ENCODE measurements around the gene SIRPA. TPM values are rescaled to one million over a fixed set of nuclear protein-coding genes. Genes with fewer than 3 reads are reported as not detected.

SIRPA gene
- total and polyA plus RNA-seq, 3 donors from 2014 or later, result 18.4 to 25.7 (median 21.0) TPM

DNA sequence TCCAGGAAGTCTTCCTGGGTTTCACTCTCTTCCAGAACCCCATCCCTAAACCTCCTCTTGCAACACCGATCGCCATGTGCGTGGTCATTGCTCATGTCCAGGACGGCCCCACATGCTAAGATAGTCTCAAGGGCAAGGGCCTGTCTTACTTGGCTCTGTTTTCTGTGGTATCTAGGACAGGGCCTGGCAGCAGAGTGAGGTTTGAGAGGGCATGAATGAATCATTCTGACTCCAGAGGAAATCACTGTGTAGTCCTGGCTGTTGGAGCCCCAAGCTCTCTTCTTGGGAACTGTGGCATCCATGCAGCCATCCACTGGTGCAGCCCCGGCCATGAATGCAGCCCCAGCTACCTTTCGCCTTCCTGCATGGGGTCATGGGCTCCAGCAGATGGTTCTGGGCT lies 12.4 kb downstream of the SIRPA start:
- H3K27ac ChIP-seq, result no peak overlapping the region
- H3K9me3 ChIP-seq, result no peaks in the 10 kb centered on the region
- H3K27me3 ChIP-seq, result no peaks in the 10 kb centered on the region
- no peak for TF ChIP-seq POLR2A (IDR thresholded peaks at IDR 0.05)
- TF ChIP-seq, protein P1, sequence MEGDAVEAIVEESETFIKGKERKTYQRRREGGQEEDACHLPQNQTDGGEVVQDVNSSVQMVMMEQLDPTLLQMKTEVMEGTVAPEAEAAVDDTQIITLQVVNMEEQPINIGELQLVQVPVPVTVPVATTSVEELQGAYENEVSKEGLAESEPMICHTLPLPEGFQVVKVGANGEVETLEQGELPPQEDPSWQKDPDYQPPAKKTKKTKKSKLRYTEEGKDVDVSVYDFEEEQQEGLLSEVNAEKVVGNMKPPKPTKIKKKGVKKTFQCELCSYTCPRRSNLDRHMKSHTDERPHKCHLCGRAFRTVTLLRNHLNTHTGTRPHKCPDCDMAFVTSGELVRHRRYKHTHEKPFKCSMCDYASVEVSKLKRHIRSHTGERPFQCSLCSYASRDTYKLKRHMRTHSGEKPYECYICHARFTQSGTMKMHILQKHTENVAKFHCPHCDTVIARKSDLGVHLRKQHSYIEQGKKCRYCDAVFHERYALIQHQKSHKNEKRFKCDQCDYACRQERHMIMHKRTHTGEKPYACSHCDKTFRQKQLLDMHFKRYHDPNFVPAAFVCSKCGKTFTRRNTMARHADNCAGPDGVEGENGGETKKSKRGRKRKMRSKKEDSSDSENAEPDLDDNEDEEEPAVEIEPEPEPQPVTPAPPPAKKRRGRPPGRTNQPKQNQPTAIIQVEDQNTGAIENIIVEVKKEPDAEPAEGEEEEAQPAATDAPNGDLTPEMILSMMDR (IDR thresholded peaks at IDR 0.05), result no peak
- WGBS, 2 donors, result 69 to 72% methylated on average over 4 to 6 of the region's 6 CpGs
- H3K4me3 ChIP-seq, result no peak overlapping the region
- H3K36me3 ChIP-seq (ENCODE audit: low read depth, missing control alignments), result no peaks in the 10 kb centered on the region
- DNase-seq, result no peak
- intact Hi-C loops (cut with DNase I; ENCODE audit: low total_unique reads), result no loop called here
- no peaks in the 10 kb centered on the region for H3K4me1 ChIP-seq

DNA sequence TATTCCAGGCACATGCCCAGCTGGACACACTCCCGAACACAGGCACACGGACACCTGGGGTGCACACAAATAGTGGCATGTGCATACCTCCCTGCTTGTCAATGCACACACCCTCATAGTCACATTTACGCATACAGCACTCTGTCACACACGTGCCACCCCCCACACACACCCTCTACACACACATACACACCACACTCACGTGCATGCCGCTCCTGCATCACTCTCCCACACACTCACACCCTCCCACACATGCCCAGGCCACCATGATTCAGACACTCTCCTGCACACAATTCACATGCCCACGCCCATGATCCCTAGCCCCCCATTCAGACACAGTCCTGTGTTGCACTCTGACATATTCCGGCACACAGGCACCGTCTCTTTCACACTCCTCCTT lies 13.0 kb downstream of the SIRPA start:
- Histone ChIP-seq H3K27me3 (no peaks in the 10 kb centered on the region), H3K36me3 (ENCODE audit: low read depth, missing control alignments) (no peaks in the 10 kb centered on the region), H3K9me3 (no peaks in the 10 kb centered on the region), H3K27ac (no peak overlapping the region), H3K4me3 (no peak overlapping the region), H3K4me1 (no peaks in the 10 kb centered on the region)
- intact Hi-C loops (cut with DNase I; ENCODE audit: low total_unique reads), result no loop called here
- 86 to 88% methylated on average over 9 of the region's 9 CpGs for WGBS, 2 donors
- no peak for DNase-seq
- TF ChIP-seq, protein P1 (IDR thresholded peaks at IDR 0.05), result no peak
- no peak for TF ChIP-seq POLR2A (IDR thresholded peaks at IDR 0.05)

DNA sequence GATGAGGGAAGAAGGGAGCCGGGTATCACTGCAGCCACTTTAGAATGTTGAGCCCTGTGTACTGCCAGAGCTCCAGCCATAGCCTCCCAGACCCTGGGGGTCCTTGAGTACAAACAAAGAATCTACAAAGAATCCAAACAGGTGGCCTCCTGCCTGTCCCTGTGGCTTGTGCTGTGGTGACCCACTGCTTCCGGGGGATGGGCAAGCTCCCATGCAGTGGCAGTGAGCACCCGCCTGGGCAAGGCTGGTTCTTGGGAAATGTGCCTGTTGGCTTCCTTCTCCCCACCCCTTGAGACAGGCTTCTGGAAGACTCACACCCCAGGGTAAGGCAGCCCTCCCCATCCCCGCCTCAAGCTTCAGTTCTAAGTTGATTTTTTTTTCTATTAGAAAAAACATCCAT lies 13.9 kb downstream of the SIRPA start:
- no peaks in the 10 kb centered on the region for H3K4me1 ChIP-seq

DNA sequence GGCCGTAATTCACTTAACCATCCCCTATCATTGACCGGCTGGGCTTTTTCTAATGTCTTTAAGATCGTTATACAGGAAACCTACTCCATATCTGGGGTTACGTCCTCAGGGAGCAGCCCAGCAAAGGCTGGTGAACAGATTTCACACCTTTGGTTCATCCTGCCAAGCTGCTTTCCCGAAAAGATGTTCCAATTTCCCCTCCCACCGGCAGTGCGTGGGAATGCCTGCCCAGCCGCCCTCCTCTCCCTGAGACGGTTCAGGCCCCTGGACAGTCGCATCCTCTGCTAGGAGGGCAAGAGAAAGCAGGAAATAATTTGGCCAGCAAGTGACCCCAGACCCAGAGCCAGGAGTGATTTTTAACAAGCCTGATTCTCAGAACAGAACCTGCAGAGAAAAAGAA lies 16.3 kb downstream of the SIRPA start:
- no peak overlapping the region for H3K27ac ChIP-seq
- no peaks in the 10 kb centered on the region for H3K36me3 ChIP-seq (ENCODE audit: low read depth, missing control alignments)
- no peaks in the 10 kb centered on the region for H3K4me1 ChIP-seq
- H3K9me3 ChIP-seq, result no peaks in the 10 kb centered on the region
- intact Hi-C loops (cut with DNase I; ENCODE audit: low total_unique reads), result no loop called here
- no peak for DNase-seq
- no peak overlapping the region for H3K4me3 ChIP-seq
- no peak for TF ChIP-seq POLR2A (IDR thresholded peaks at IDR 0.05)
- TF ChIP-seq, protein P1 (IDR thresholded peaks at IDR 0.05), result no peak
- 91 to 92% methylated on average over 10 of the region's 10 CpGs for WGBS, 2 donors
- H3K27me3 ChIP-seq, result no peaks in the 10 kb centered on the region

More for the DNA sequence above, 13.9 kb downstream of the SIRPA start:
- no peak for TF ChIP-seq POLR2A (IDR thresholded peaks at IDR 0.05)
- TF ChIP-seq, protein P1 (IDR thresholded peaks at IDR 0.05), result no peak
- Histone ChIP-seq H3K27me3 (no peaks in the 10 kb centered on the region), H3K27ac (no peak overlapping the region), H3K4me3 (no peak overlapping the region), H3K36me3 (ENCODE audit: low read depth, missing control alignments) (no peaks in the 10 kb centered on the region), H3K9me3 (no peaks in the 10 kb centered on the region)
- 86 to 87% methylated on average over 4 of the region's 4 CpGs for WGBS, 2 donors
- intact Hi-C loops (cut with DNase I; ENCODE audit: low total_unique reads), result no loop called here
- no peak for DNase-seq

DNA sequence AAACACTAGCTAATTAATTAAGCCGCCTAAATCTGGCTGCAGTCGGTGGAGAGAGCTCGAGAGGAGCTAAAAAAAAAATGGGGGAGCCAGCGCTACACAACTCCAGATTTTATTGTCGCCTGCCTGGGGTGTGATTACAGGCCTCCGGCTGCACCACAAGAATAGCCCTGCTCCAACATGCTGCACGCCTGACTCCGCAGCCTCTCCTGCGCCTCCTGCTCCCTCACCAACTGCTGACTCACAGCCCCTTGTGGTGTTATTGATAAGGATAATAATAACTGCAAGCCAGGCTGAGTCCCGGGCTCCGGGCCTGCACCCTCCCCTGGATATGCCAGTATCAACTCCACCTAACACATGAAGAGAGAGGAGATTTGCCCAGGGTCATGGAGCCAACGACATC lies 16.8 kb downstream of the SIRPA start:
- intact Hi-C loops (cut with DNase I; ENCODE audit: low total_unique reads), result no loop called here
- no peak for DNase-seq
- no peak overlapping the region for H3K4me3 ChIP-seq
- H3K27me3 ChIP-seq, result no peaks in the 10 kb centered on the region
- H3K9me3 ChIP-seq, result no peaks in the 10 kb centered on the region
- H3K36me3 ChIP-seq (ENCODE audit: low read depth, missing control alignments), result no peaks in the 10 kb centered on the region
- 93 to 94% methylated on average over 12 of the region's 12 CpGs for WGBS, 2 donors
- H3K27ac ChIP-seq, result no peak overlapping the region
- TF ChIP-seq, protein P1 (IDR thresholded peaks at IDR 0.05), result no peak
- no peaks in the 10 kb centered on the region for H3K4me1 ChIP-seq
